CD8-positive, alpha-beta memory T cell (primary cell): ENCODE measurements around the gene ZNF385C. TPM values are rescaled to one million over a fixed set of nuclear protein-coding genes. Genes with fewer than 3 reads are reported as not detected.

Experiments
- CTCF ChIA-PET: fragments of 350-600 bp; sonication (Branson Sonifier 250); formaldehyde crosslinking; loops from one replicate; lab custom pipeline; 2021; ENCODE audit warnings: antibody characterized with exemption; lab: Charles Lee
- POLR2A ChIA-PET: fragments of 350-600 bp; sonication (Branson Sonifier 250); formaldehyde crosslinking; loops from one replicate; lab custom pipeline; 2021; ENCODE audit warnings: antibody characterized with exemption; lab: Charles Lee
- DNase-seq, 5 donors: peaks; one replicate each; pipeline versions ENCODE4 v3.0.0 to v3.0.0-alpha.2; 2020 to 2022; ENCODE audit warnings: mixed read lengths in 1 of 5
- H3K27ac ChIP-seq: one replicate; pipeline ENCODE4 v1.7.0; 2013; ENCODE audit warnings: low read depth, mild to moderate bottlenecking, low read length, moderate library complexity
- H3K27me3 ChIP-seq: 2 replicates; pipeline ENCODE4 v1.7.0; 2013; ENCODE audit warnings: low read length, mild to moderate bottlenecking; ENCODE audit not compliant: insufficient read depth, poor library complexity, severe bottlenecking
- H3K36me3 ChIP-seq: 2 replicates; pipeline ENCODE4 v1.7.0; 2013; ENCODE audit warnings: mild to moderate bottlenecking, low read length, moderate library complexity; ENCODE audit not compliant: insufficient read depth
- H3K4me1 ChIP-seq: 2 replicates; pipeline ENCODE4 v1.7.0; 2013; ENCODE audit warnings: mild to moderate bottlenecking, low read length, moderate library complexity; ENCODE audit not compliant: insufficient read depth
- H3K4me3 ChIP-seq: 2 replicates; pipeline ENCODE4 v1.7.0; 2013; ENCODE audit warnings: mild to moderate bottlenecking, low read length
- H3K9me3 ChIP-seq: 2 replicates; pipeline ENCODE4 v1.7.0; 2013; ENCODE audit warnings: mild to moderate bottlenecking, low read length
- H3K27ac Mint-ChIP-seq, 8 donors: one replicate each; pipeline ENCODE4 v1.8.0; 2020 to 2021; ENCODE audit warnings: mixed read lengths in 8 of 8, mild to moderate bottlenecking in 6 of 8, inconsistent platforms in 3 of 8, moderate library complexity in 3 of 8
- H3K27me3 Mint-ChIP-seq, 2 donors: one replicate each; pipeline ENCODE4 v1.8.0; 2020 to 2021; ENCODE audit warnings: mixed read lengths in 2 of 2, mild to moderate bottlenecking in 1 of 2, moderate library complexity in 1 of 2
- H3K36me3 Mint-ChIP-seq, 3 donors: one replicate each; pipeline ENCODE4 v1.8.0; 2020 to 2021; ENCODE audit warnings: mixed read lengths in 3 of 3, inconsistent platforms in 1 of 3, mild to moderate bottlenecking in 1 of 3
- H3K4me1 Mint-ChIP-seq, 3 donors: one replicate each; pipeline ENCODE4 v1.8.0; 2020 to 2021; ENCODE audit warnings: mixed read lengths in 3 of 3, inconsistent platforms in 1 of 3, mild to moderate bottlenecking in 1 of 3
- H3K4me3 Mint-ChIP-seq, 7 donors: one replicate each; pipeline ENCODE4 v1.8.0; 2020 to 2021; ENCODE audit warnings: mixed read lengths in 7 of 7, mild to moderate bottlenecking in 6 of 7, moderate library complexity in 4 of 7, inconsistent platforms in 2 of 7
- H3K9me3 Mint-ChIP-seq, 5 donors: one replicate each; pipeline ENCODE4 v1.8.0; 2020 to 2022; ENCODE audit warnings: mixed read lengths in 5 of 5, mild to moderate bottlenecking in 3 of 5, moderate library complexity in 2 of 5, inconsistent platforms in 1 of 5
- polyA plus RNA-seq: library from polyadenylated mRNA; unstranded; fragments of 300-500 nt; fragmentation: Illumina TruSeq; gene quantifications from one replicate; pipeline ENCODE4 v1.2.3, GENCODE V29; 2021
- total RNA-seq, 2 experiments: library from RNA; stranded (reverse); gene quantifications; one replicate each; pipeline ENCODE4 v1.2.3, GENCODE V29; 2021

The ZNF385C gene
- total and polyA plus RNA-seq, 3 experiments from 2014 or later = not detected

DNA sequence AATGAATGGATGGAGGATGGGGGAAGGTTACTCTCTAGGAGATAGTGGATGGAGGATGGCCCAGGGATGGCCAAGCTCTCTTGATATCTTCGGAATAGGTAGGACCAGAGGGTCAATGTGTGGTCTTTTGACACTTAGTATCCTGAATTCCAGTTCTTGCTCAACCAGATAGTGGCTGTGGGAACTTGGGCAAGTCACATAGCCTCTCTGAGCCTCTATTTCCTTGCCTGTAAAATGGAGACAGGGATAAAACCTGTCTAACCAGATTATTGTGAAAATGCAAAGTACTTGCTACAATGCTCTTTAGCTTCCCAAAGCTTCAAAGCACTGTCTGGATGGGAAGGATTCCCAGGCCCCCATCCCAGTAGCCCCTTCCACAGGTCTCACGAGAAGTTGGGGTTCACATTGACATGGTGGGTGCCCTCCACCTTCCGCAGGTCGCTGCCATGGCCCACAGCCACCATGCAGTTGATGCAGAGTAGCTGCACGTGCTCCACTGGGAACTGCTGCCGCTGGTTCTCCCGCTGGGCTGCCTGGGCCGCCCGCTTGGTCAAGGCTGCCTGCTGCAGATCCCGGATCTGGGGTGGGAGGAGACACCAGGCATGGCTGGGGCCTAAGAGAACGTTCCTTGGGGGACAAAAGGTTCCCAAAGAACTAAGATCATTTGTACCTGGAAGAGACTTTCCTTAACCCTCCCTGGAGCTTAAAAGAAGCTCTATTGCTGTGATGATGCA, 5.1 kb upstream of the ZNF385C start:
- CTCF ChIA-PET = interaction anchor here (0.8 to 1.6 kb wide), 6 partner anchors 12 to 137 kb away, joined by 3 to 4 read pairs (median 4); partner anchors contain the start of gene NKIRAS2
- POLR2A ChIA-PET = no interaction called here
- H3K36me3 Mint-ChIP-seq = peaks cover 0 to 32% (median 3%) of the 10 kb centered on the region in 3 donors
- peaks cover 9% of the 10 kb centered on the region for H3K4me1 ChIP-seq
- H3K36me3 ChIP-seq = no peaks in the 10 kb centered on the region
- H3K9me3 Mint-ChIP-seq = no peaks in the 10 kb centered on the region
- H3K27ac Mint-ChIP-seq = peak overlapping the region in 1 of 8 donors; percentile 41
- peak overlapping the region in 1 of 7 donors; percentile 44 for H3K4me3 Mint-ChIP-seq
- peak in 1 of 5 donors; percentile 30 for DNase-seq
- H3K27me3 Mint-ChIP-seq = no peaks in the 10 kb centered on the region
- no peaks in the 10 kb centered on the region for H3K27me3 ChIP-seq
- H3K27ac ChIP-seq = no peak overlapping the region
- no peak overlapping the region for H3K4me3 ChIP-seq
- H3K9me3 ChIP-seq = no peaks in the 10 kb centered on the region
- peaks cover 0 to 11% (median 6%) of the 10 kb centered on the region in 3 donors for H3K4me1 Mint-ChIP-seq

DNA sequence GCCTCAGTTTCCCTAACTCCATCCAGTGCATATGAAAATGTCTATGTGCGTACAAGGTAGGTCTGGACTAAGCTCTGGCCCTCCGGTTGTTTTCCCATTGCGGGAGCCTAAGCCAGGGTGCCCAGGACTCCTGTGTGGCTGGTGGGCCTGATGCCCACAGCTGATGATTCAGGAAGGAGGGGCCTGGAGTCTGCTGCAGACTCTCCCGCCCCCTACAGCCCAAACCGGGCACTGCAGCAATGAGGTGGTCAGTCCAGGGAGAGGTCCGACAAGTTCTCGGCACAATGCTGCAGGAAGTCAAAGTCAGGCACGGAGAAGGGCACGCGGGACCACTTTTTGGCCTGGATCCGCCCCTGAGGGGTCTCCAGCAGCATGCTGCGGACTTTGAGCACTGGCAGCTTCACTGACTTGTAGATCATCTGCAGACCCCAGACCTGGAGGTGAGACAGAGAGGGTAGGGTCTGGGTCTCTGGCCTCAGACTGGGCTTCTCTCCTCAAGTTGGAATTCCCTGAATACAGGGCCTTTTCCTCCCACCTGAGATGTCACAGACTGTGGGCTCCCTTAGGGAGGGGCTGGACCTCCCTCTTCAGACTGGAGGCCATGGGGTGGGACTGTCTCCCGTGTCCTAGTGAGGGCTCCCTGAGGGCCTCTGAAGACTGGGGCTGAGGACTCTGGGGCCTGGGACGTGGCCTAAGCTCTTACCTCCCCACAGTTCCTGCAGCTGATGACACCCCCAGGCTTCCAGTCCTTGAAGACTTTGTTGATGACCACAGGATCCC, 3.4 kb upstream of the ZNF385C start:
- Mint-ChIP-seq H3K36me3 (peaks cover 0 to 26% (median 2%) of the 10 kb centered on the region in 3 donors), H3K27ac (peak overlapping the region in 2 of 8 donors; percentile 17 to 95), H3K4me1 (peaks cover 5 to 8% (median 6%) of the 10 kb centered on the region in 3 donors), H3K9me3 (no peaks in the 10 kb centered on the region), H3K27me3 (peaks cover 3 to 15% of the 10 kb centered on the region in 2 donors), H3K4me3 (no peak overlapping the region)
- CTCF ChIA-PET = interaction anchor here (0.6 to 1.6 kb wide), 8 partner anchors 9 to 79 kb away, joined by 3 to 13 read pairs (median 4); partner anchors contain the start of genes DHX58 and KCNH4
- POLR2A ChIA-PET = no interaction called here
- Histone ChIP-seq H3K4me3 (no peak overlapping the region), H3K9me3 (no peaks in the 10 kb centered on the region), H3K36me3 (no peaks in the 10 kb centered on the region), H3K27ac (no peak overlapping the region), H3K4me1 (peaks cover 6% of the 10 kb centered on the region), H3K27me3 (peaks cover 14% of the 10 kb centered on the region)
- peak in 4 of 5 donors; percentile 50 to 71 (median 55) for DNase-seq

DNA sequence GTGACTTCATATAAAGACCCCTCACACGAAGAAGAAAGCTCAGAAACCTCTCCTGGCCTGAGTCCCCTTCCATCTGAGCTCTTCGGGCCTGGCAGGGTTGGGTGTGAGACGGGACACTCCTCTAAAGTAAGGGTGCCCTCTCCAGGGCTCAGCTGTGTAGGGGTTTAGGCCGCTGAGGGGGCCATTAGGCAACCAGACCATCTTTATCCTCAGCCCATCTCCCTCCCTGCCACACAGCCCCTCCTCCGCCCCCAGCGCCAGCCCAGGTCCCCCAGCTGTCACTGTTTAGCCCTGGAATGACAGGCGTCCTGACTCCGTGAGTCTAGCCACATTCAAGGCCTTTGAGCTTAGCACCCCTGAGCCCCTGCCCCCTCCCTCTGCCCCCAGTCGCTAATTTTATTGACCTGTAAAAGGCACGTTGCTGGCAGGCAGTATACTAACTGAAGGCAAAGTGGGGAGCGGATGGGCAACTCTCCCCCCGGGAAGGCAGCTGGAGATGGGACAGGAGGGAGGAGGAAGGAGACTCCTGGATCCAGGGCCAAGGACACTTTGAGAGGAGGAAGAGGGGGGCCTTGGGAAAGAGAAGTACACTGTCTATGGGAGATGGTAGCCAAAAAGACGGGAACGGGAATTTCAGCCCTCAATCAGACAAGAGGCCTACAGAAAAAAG, 592 bp upstream of the ZNF385C start:
- Histone ChIP-seq H3K27ac (no peak overlapping the region), H3K4me3 (no peak overlapping the region), H3K36me3 (no peaks in the 10 kb centered on the region), H3K9me3 (no peaks in the 10 kb centered on the region), H3K4me1 (peaks cover 6% of the 10 kb centered on the region), H3K27me3 (peaks cover 19% of the 10 kb centered on the region)
- Mint-ChIP-seq H3K9me3 (no peaks in the 10 kb centered on the region), H3K27me3 (peaks cover 16 to 32% of the 10 kb centered on the region in 2 donors), H3K27ac (no peak overlapping the region), H3K36me3 (peaks cover 0 to 8% (median 0%) of the 10 kb centered on the region in 3 donors), H3K4me1 (peaks cover 5 to 8% (median 6%) of the 10 kb centered on the region in 3 donors), H3K4me3 (peak overlapping the region in 1 of 7 donors; percentile 36)
- CTCF ChIA-PET = no interaction called here
- DNase-seq = no peak
- POLR2A ChIA-PET = no interaction called here

DNA sequence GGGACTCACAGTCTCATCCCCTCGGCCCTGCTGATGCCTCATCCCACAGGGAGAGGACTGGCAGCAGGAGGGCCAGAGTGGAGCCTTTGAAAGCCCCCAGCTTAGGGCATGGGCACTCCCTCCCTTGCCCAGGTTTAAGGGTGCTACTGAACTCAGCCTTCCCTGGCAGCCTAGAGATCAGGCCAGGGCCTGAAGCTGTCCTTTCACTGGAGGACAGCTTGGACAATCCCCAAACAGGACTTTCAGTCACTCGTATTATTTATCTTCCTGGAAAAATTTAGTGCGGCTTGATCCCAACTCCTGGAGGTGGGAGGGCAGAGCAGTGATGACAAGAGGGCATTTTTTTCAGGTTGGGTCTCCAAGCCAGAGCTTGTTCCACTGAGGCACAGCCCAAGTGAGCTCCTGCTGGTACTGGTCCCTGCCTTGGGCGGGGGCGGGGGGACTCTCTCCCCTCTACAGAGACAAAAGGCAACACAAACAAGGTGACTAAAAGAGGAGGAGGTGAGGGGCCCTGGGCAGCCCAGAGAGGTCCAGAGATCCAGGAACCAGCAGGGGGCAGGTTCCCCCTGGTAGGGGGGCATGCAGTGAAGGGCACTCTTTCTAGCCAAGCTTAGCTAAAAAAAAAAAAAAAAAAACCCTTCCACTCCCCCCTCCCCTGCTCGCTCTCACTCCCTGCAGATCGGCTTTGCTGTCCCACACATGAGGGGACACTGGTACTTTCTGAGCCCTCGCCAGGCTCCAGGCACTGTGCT, 1.7 kb downstream of the ZNF385C start:
- H3K4me3 Mint-ChIP-seq = peak overlapping the region in 1 of 7 donors; percentile 32
- Histone ChIP-seq H3K4me3 (no peak overlapping the region), H3K4me1 (peaks cover 6% of the 10 kb centered on the region), H3K27me3 (peaks cover 19% of the 10 kb centered on the region), H3K27ac (no peak overlapping the region), H3K36me3 (no peaks in the 10 kb centered on the region), H3K9me3 (no peaks in the 10 kb centered on the region)
- no peaks in the 10 kb centered on the region for H3K36me3 Mint-ChIP-seq
- no peaks in the 10 kb centered on the region for H3K9me3 Mint-ChIP-seq
- no peak for DNase-seq
- H3K27ac Mint-ChIP-seq = no peak overlapping the region
- H3K4me1 Mint-ChIP-seq = peaks cover 5 to 8% (median 6%) of the 10 kb centered on the region in 3 donors
- ChIA-PET CTCF (interaction anchor here (0.8 to 1.7 kb wide), 3 partner anchors 14 to 133 kb away, joined by 3 to 4 read pairs (median 3); no protein-coding TSS in a partner anchor), POLR2A (no interaction called here)
- peaks cover 18 to 41% of the 10 kb centered on the region in 2 donors for H3K27me3 Mint-ChIP-seq

DNA sequence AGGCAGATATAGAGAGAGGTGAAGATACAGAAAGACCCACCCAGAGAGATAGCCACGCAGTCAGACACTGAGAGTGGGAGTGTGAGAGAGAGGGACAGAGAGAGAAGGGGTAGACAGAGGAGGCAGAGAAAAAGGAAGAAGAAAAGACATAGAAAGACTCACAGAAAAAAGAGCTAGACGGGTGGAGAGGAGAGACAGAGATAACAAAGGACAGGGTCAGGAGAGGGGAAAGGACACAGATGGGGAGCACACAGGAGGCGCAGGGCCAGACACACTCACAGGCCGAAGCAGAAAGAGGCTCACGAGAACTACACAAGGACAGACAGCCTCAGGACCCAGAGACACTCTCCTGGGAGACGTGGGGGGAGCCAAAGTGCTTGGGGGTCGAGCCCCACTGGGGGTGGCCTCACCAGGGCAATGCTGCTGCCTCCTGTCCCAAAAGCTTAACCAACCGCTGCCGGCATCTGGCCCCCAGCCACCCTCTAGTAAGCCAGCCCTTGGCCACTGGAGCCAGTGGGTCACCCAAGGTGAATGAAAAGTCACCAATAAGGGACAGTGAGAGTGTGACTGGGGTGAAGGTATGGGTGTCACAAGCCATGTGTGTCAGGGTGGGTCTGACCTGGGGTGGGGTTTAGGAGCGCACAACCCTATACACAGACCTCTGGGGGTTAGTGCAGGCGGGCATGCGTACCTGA, 3.8 kb downstream of the ZNF385C start:
- peaks cover 6% of the 10 kb centered on the region for H3K4me1 ChIP-seq
- peaks cover 19% of the 10 kb centered on the region for H3K27me3 ChIP-seq
- Mint-ChIP-seq H3K9me3 (no peaks in the 10 kb centered on the region), H3K36me3 (no peaks in the 10 kb centered on the region), H3K4me1 (peaks cover 5 to 8% (median 6%) of the 10 kb centered on the region in 3 donors), H3K27ac (no peak overlapping the region), H3K27me3 (peaks cover 20 to 46% of the 10 kb centered on the region in 2 donors), H3K4me3 (no peak overlapping the region)
- ChIA-PET CTCF (interaction anchor here (1.1 kb wide), 1 partner anchor 27 kb away, joined by 3 read pairs; no protein-coding TSS in a partner anchor), POLR2A (no interaction called here)
- DNase-seq = no peak
- H3K4me3 ChIP-seq = no peak overlapping the region
- no peaks in the 10 kb centered on the region for H3K9me3 ChIP-seq
- no peaks in the 10 kb centered on the region for H3K36me3 ChIP-seq
- H3K27ac ChIP-seq = no peak overlapping the region

DNA sequence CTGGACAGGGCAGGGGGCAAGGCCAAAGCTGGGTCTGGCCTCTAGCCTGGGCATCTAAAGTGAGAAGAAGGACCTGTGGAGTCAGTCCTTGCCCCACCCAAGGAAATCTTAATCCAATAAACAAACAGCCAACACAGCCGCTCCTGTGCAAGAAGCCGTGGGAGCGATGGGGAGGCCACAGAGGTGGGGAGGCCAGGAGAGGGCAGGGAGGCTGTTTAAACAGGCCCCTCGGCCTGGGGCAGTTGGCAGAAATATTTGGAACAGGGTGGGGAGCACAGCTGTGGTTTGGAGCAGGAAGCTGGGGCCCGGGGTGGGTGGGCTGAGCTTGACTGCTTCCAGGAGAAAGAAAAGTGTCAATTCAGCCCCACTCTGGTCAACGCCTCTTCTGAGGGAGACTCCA, 5.3 kb downstream of the ZNF385C start:
- H3K27ac Mint-ChIP-seq = no peak overlapping the region
- CTCF ChIA-PET = no interaction called here
- H3K36me3 Mint-ChIP-seq = peaks cover 0 to 2% (median 0%) of the 10 kb centered on the region in 3 donors
- H3K4me3 Mint-ChIP-seq = no peak overlapping the region
- Histone ChIP-seq H3K27me3 (peaks cover 17% of the 10 kb centered on the region), H3K27ac (no peak overlapping the region), H3K36me3 (no peaks in the 10 kb centered on the region), H3K9me3 (no peaks in the 10 kb centered on the region), H3K4me3 (no peak overlapping the region), H3K4me1 (peaks cover 3% of the 10 kb centered on the region)
- H3K27me3 Mint-ChIP-seq = peaks cover 21 to 51% of the 10 kb centered on the region in 2 donors
- POLR2A ChIA-PET = no interaction called here
- no peaks in the 10 kb centered on the region for H3K9me3 Mint-ChIP-seq
- DNase-seq = no peak
- peaks cover 3 to 5% (median 4%) of the 10 kb centered on the region in 3 donors for H3K4me1 Mint-ChIP-seq
